Natural killer cell (primary cell): ENCODE data around the gene COL11A1. TPM values are rescaled to one million over a fixed set of nuclear protein-coding genes. Genes with fewer than 3 reads are reported as not detected.

Source experiments
- ATAC-seq, 3 donors: fragments of 150-1000 bp in 2 of 3; fragments of 200-7000 bp in 1 of 3; cut with Tn5 transposase; 1 replicate in 1 of 3; 2 replicates in 2 of 3; pipeline ENCODE4 v1.10.0; 2021; ENCODE audit warnings: mild to moderate bottlenecking in 2 of 3, moderate library complexity in 2 of 3
- DNase-seq, 2 donors: peaks; one replicate each; pipeline versions ENCODE4 v3.0.0 to v3.0.0-alpha.2; 2013 to 2021; ENCODE audit warnings: mixed read lengths in 1 of 2
- H3K27ac ChIP-seq: one replicate; pipeline ENCODE4 v1.5.1; 2013; ENCODE audit warnings: mild to moderate bottlenecking, low read length
- H3K27me3 ChIP-seq: one replicate; pipeline ENCODE4 v1.6.1; 2013; ENCODE audit warnings: low read length; ENCODE audit not compliant: control insufficient read depth, insufficient read depth
- H3K36me3 ChIP-seq: one replicate; pipeline ENCODE4 v1.6.1; 2013; ENCODE audit warnings: low read length; ENCODE audit not compliant: control insufficient read depth, insufficient read depth
- H3K4me1 ChIP-seq: one replicate; pipeline ENCODE4 v1.6.1; 2013; ENCODE audit warnings: low read length; ENCODE audit not compliant: control insufficient read depth, insufficient read depth
- H3K4me3 ChIP-seq: one replicate; pipeline ENCODE4 v1.5.1; 2013; ENCODE audit warnings: low read length
- H3K9me3 ChIP-seq: one replicate; pipeline ENCODE4 v1.6.1; 2013; ENCODE audit warnings: low read length; ENCODE audit not compliant: control insufficient read depth, insufficient read depth
- H3K27ac Mint-ChIP-seq, 2 donors: one replicate each; pipeline ENCODE4 v1.8.0; 2022; ENCODE audit warnings: mild to moderate bottlenecking in 2 of 2, mixed read lengths in 2 of 2, moderate library complexity in 1 of 2
- H3K27me3 Mint-ChIP-seq, 2 donors: one replicate each; pipeline ENCODE4 v1.8.0; 2022; ENCODE audit warnings: low read depth in 2 of 2, mixed read lengths in 2 of 2
- H3K36me3 Mint-ChIP-seq: one replicate; pipeline ENCODE4 v1.8.0; 2022; ENCODE audit warnings: mixed read lengths
- H3K4me1 Mint-ChIP-seq, 2 donors: one replicate each; pipeline ENCODE4 v1.8.0; 2022; ENCODE audit warnings: mixed read lengths in 2 of 2
- H3K4me3 Mint-ChIP-seq: one replicate; pipeline ENCODE4 v1.8.0; 2022; ENCODE audit warnings: mild to moderate bottlenecking, moderate library complexity, mixed read lengths
- H3K9me3 Mint-ChIP-seq, 2 donors: one replicate each; pipeline ENCODE4 v1.8.0; 2022; ENCODE audit warnings: mixed read lengths in 2 of 2
- CTCF ChIP-seq: fragments of 200-600 bp; IDR thresholded peaks from one replicate; pipeline ENCODE4 v1.8.0; 2022; ENCODE audit warnings: antibody characterized with exemption
- WGBS: methylation state at CpG from one replicate; pipeline ENCODE4 v1.1.7; 2013; ENCODE audit warnings: missing lambda C conversion rate; ENCODE audit not compliant: insufficient coverage; 5-methylcytosine and 5-hydroxymethylcytosine counted together
- intact Hi-C: fragments of 100-400 bp; cut with micrococcal nuclease; formaldehyde crosslinking; loops from one replicate; pipeline ENCODE4 v1.14.2; 2022
- total RNA-seq, 4 donors: library from RNA; stranded (reverse); fragments of 120-200 nt in 1 of 4; gene quantifications; one replicate each; pipeline versions ENCODE4 v1.2.3 to v1.2.4, GENCODE V29; 2013 to 2022

Gene COL11A1
- total RNA-seq, 3 donors from 2014 or later (not counting 1 experiment from before 2014, with no cell fraction given): not detected

GRCh38 chr1:102901996-102902395, 206.3 kb downstream of the COL11A1 start:
- 73% methylated on average over 1 of the region's 1 CpG for WGBS
- intact Hi-C loops: no loop called here
- H3K4me3 Mint-ChIP-seq: no peak overlapping the region

GRCh38 chr1:102899935-102900334, 208.4 kb downstream of the COL11A1 start:
- no peak overlapping the region for H3K4me3 ChIP-seq
- Mint-ChIP-seq H3K9me3 (peaks cover 3 to 6% of the 10 kb centered on the region in 2 donors), H3K36me3 (no peaks in the 10 kb centered on the region), H3K4me1 (no peaks in the 10 kb centered on the region), H3K27me3 (no peaks in the 10 kb centered on the region), H3K27ac (no peak overlapping the region), H3K4me3 (no peak overlapping the region)
- no peaks in the 10 kb centered on the region for H3K4me1 ChIP-seq
- DNase-seq: no peak
- no peak overlapping the region for H3K27ac ChIP-seq
- WGBS: 70% methylated on average over 1 of the region's 3 CpGs
- intact Hi-C loops: no loop called here
- H3K9me3 ChIP-seq: peaks cover 2% of the 10 kb centered on the region
- no peak for TF ChIP-seq CTCF
- no peak for ATAC-seq
- H3K27me3 ChIP-seq: no peaks in the 10 kb centered on the region
- no peaks in the 10 kb centered on the region for H3K36me3 ChIP-seq

More at GRCh38 chr1:102901996-102902395, 206.3 kb downstream of the COL11A1 start:
- ATAC-seq (no peak), DNase-seq (no peak)
- no peaks in the 10 kb centered on the region for H3K27me3 Mint-ChIP-seq
- Histone ChIP-seq H3K9me3 (peaks cover 2% of the 10 kb centered on the region), H3K27me3 (no peaks in the 10 kb centered on the region), H3K27ac (no peak overlapping the region), H3K36me3 (no peaks in the 10 kb centered on the region), H3K4me1 (no peaks in the 10 kb centered on the region), H3K4me3 (no peak overlapping the region)
- H3K4me1 Mint-ChIP-seq: no peaks in the 10 kb centered on the region
- no peak overlapping the region for H3K27ac Mint-ChIP-seq
- peaks cover 3 to 6% of the 10 kb centered on the region in 2 donors for H3K9me3 Mint-ChIP-seq
- TF ChIP-seq CTCF: no peak
- no peaks in the 10 kb centered on the region for H3K36me3 Mint-ChIP-seq

- intact Hi-C loops: no loop called here
- Mint-ChIP-seq H3K27ac (no peak overlapping the region), H3K4me1 (no peaks in the 10 kb centered on the region), H3K9me3 (peaks cover 3 to 6% of the 10 kb centered on the region in 2 donors), H3K27me3 (no peaks in the 10 kb centered on the region), H3K4me3 (no peak overlapping the region), H3K36me3 (no peaks in the 10 kb centered on the region)
- H3K36me3 ChIP-seq: no peaks in the 10 kb centered on the region
- 56% methylated on average over 3 of the region's 3 CpGs for WGBS
- H3K4me1 ChIP-seq: no peaks in the 10 kb centered on the region
- peaks cover 2% of the 10 kb centered on the region for H3K9me3 ChIP-seq
- no peak for DNase-seq
- no peak overlapping the region for H3K4me3 ChIP-seq
- H3K27ac ChIP-seq: no peak overlapping the region
- no peak for ATAC-seq
- no peak for TF ChIP-seq CTCF
- no peaks in the 10 kb centered on the region for H3K27me3 ChIP-seq
These were observed 210.8 kb downstream of the COL11A1 start for GRCh38 chr1:102897557-102897956.

- DNase-seq (no peak), ATAC-seq (no peak)
- H3K36me3 Mint-ChIP-seq: no peaks in the 10 kb centered on the region
- Histone ChIP-seq H3K27ac (no peak overlapping the region), H3K4me3 (no peak overlapping the region), H3K9me3 (peaks cover 2% of the 10 kb centered on the region), H3K36me3 (no peaks in the 10 kb centered on the region), H3K27me3 (no peaks in the 10 kb centered on the region), H3K4me1 (no peaks in the 10 kb centered on the region)
- no peak for TF ChIP-seq CTCF
- H3K4me1 Mint-ChIP-seq: no peaks in the 10 kb centered on the region
- H3K9me3 Mint-ChIP-seq: peaks cover 0 to 3% of the 10 kb centered on the region in 2 donors
- H3K27me3 Mint-ChIP-seq: no peaks in the 10 kb centered on the region
- H3K27ac Mint-ChIP-seq: no peak overlapping the region
- no peak overlapping the region for H3K4me3 Mint-ChIP-seq
- intact Hi-C loops: no loop called here
- 89% methylated on average over 1 of the region's 2 CpGs for WGBS
These were observed 211.6 kb downstream of the COL11A1 start for GRCh38 chr1:102896771-102897170.
